ENCODE measurements around the gene PADI2.
"Not testable (repeated sequence)": the region's sequence is repeated elsewhere in the genome, so short reads cannot be mapped to it uniquely, and the experiment has no call there.

Gene PADI2

GRCh38 chr1:17071794-17072193, 47.5 kb downstream of the PADI2 start:
- no peaks in the 10 kb centered on the region for H3K4me1 ChIP-seq (ENCODE audit: control insufficient read depth, insufficient read depth, low read length)
- H3K9me3 ChIP-seq (ENCODE audit: control insufficient read depth, insufficient read depth, low read length): no peaks in the 10 kb centered on the region
- no peaks in the 10 kb centered on the region for H3K27me3 ChIP-seq (ENCODE audit: control insufficient read depth, insufficient read depth, low read length)
- no peak overlapping the region for H3K4me3 ChIP-seq (ENCODE audit: low read depth, low read length)
- H3K9ac ChIP-seq (ENCODE audit: low read depth, low read length): no peak overlapping the region
- no peaks in the 10 kb centered on the region for H3K36me3 ChIP-seq (ENCODE audit: control insufficient read depth, insufficient read depth, low read length)

- H3K4me1 ChIP-seq (ENCODE audit: control insufficient read depth, insufficient read depth, low read length): no peaks in the 10 kb centered on the region
- no peaks in the 10 kb centered on the region for H3K9me3 ChIP-seq (ENCODE audit: control insufficient read depth, insufficient read depth, low read length)
- H3K36me3 ChIP-seq (ENCODE audit: control insufficient read depth, insufficient read depth, low read length): no peaks in the 10 kb centered on the region
- H3K27me3 ChIP-seq (ENCODE audit: control insufficient read depth, insufficient read depth, low read length): no peaks in the 10 kb centered on the region
- H3K4me3 ChIP-seq (ENCODE audit: low read depth, low read length): no peak overlapping the region
- no peak overlapping the region for H3K9ac ChIP-seq (ENCODE audit: low read depth, low read length)
Observed at GRCh38 chr1:17070163-17070525, 49.1 kb downstream of the PADI2 start.

GRCh38 chr1:17069452-17070162, 49.6 kb downstream of the PADI2 start:
- H3K36me3 ChIP-seq (ENCODE audit: control insufficient read depth, insufficient read depth, low read length): no peaks in the 10 kb centered on the region

GRCh38 chr1:17068789-17069188, 50.5 kb downstream of the PADI2 start:
- Histone ChIP-seq H3K4me3 (ENCODE audit: low read depth, low read length) (no peak overlapping the region), H3K9me3 (ENCODE audit: control insufficient read depth, insufficient read depth, low read length) (no peaks in the 10 kb centered on the region), H3K4me1 (ENCODE audit: control insufficient read depth, insufficient read depth, low read length) (no peaks in the 10 kb centered on the region), H3K9ac (ENCODE audit: low read depth, low read length) (no peak overlapping the region), H3K27me3 (ENCODE audit: control insufficient read depth, insufficient read depth, low read length) (no peaks in the 10 kb centered on the region), H3K36me3 (ENCODE audit: control insufficient read depth, insufficient read depth, low read length) (no peaks in the 10 kb centered on the region)

More at GRCh38 chr1:17069452-17070162, 49.6 kb downstream of the PADI2 start:
- no peaks in the 10 kb centered on the region for H3K4me1 ChIP-seq (ENCODE audit: control insufficient read depth, insufficient read depth, low read length)
- H3K9me3 ChIP-seq (ENCODE audit: control insufficient read depth, insufficient read depth, low read length): no peaks in the 10 kb centered on the region
- no peaks in the 10 kb centered on the region for H3K27me3 ChIP-seq (ENCODE audit: control insufficient read depth, insufficient read depth, low read length)
- no peak overlapping the region for H3K4me3 ChIP-seq (ENCODE audit: low read depth, low read length)
- no peak overlapping the region for H3K9ac ChIP-seq (ENCODE audit: low read depth, low read length)

GRCh38 chr1:17067465-17068240, 51.6 kb downstream of the PADI2 start:
- no peaks in the 10 kb centered on the region for H3K9me3 ChIP-seq (ENCODE audit: control insufficient read depth, insufficient read depth, low read length)
- no peaks in the 10 kb centered on the region for H3K36me3 ChIP-seq (ENCODE audit: control insufficient read depth, insufficient read depth, low read length)
- no peaks in the 10 kb centered on the region for H3K4me1 ChIP-seq (ENCODE audit: control insufficient read depth, insufficient read depth, low read length)
- no peak overlapping the region for H3K9ac ChIP-seq (ENCODE audit: low read depth, low read length)
- no peaks in the 10 kb centered on the region for H3K27me3 ChIP-seq (ENCODE audit: control insufficient read depth, insufficient read depth, low read length)
- no peak overlapping the region for H3K4me3 ChIP-seq (ENCODE audit: low read depth, low read length)

- H3K27me3 ChIP-seq (ENCODE audit: control insufficient read depth, insufficient read depth, low read length): no peaks in the 10 kb centered on the region
- no peaks in the 10 kb centered on the region for H3K36me3 ChIP-seq (ENCODE audit: control insufficient read depth, insufficient read depth, low read length)
- H3K4me1 ChIP-seq (ENCODE audit: control insufficient read depth, insufficient read depth, low read length): no peaks in the 10 kb centered on the region
- H3K9me3 ChIP-seq (ENCODE audit: control insufficient read depth, insufficient read depth, low read length): no peaks in the 10 kb centered on the region
- H3K4me3 ChIP-seq (ENCODE audit: low read depth, low read length): no peak overlapping the region
- no peak overlapping the region for H3K9ac ChIP-seq (ENCODE audit: low read depth, low read length)
Observed at GRCh38 chr1:17067069-17067426, 52.2 kb downstream of the PADI2 start.

GRCh38 chr1:17066361-17067068, 52.7 kb downstream of the PADI2 start:
- Histone ChIP-seq H3K36me3 (ENCODE audit: control insufficient read depth, insufficient read depth, low read length) (no peaks in the 10 kb centered on the region), H3K27me3 (ENCODE audit: control insufficient read depth, insufficient read depth, low read length) (no peaks in the 10 kb centered on the region), H3K4me1 (ENCODE audit: control insufficient read depth, insufficient read depth, low read length) (no peaks in the 10 kb centered on the region), H3K9ac (ENCODE audit: low read depth, low read length) (no peak overlapping the region), H3K9me3 (ENCODE audit: control insufficient read depth, insufficient read depth, low read length) (no peaks in the 10 kb centered on the region), H3K4me3 (ENCODE audit: low read depth, low read length) (no peak overlapping the region)

GRCh38 chr1:17065666-17066065, 53.6 kb downstream of the PADI2 start:
- H3K9me3 ChIP-seq (ENCODE audit: control insufficient read depth, insufficient read depth, low read length): no peaks in the 10 kb centered on the region
- H3K9ac ChIP-seq (ENCODE audit: low read depth, low read length): no peak overlapping the region
- no peaks in the 10 kb centered on the region for H3K36me3 ChIP-seq (ENCODE audit: control insufficient read depth, insufficient read depth, low read length)
- H3K4me1 ChIP-seq (ENCODE audit: control insufficient read depth, insufficient read depth, low read length): peaks cover under 1% of the 10 kb centered on the region
- no peaks in the 10 kb centered on the region for H3K27me3 ChIP-seq (ENCODE audit: control insufficient read depth, insufficient read depth, low read length)
- H3K4me3 ChIP-seq (ENCODE audit: low read depth, low read length): no peak overlapping the region

GRCh38 chr1:17062751-17063150, 56.5 kb downstream of the PADI2 start:
- peaks cover 12% of the 10 kb centered on the region for H3K4me1 ChIP-seq (ENCODE audit: control insufficient read depth, insufficient read depth, low read length)
- not testable (repeated sequence) for H3K4me3 ChIP-seq (ENCODE audit: low read depth, low read length); H3K27me3 ChIP-seq (ENCODE audit: control insufficient read depth, insufficient read depth, low read length); H3K9me3 ChIP-seq (ENCODE audit: control insufficient read depth, insufficient read depth, low read length); H3K36me3 ChIP-seq (ENCODE audit: control insufficient read depth, insufficient read depth, low read length); H3K9ac ChIP-seq (ENCODE audit: low read depth, low read length)

- Histone ChIP-seq H3K9me3 (ENCODE audit: control insufficient read depth, insufficient read depth, low read length) (no peaks in the 10 kb centered on the region), H3K4me3 (ENCODE audit: low read depth, low read length) (no peak overlapping the region), H3K9ac (ENCODE audit: low read depth, low read length) (peak overlapping the region; percentile 39), H3K36me3 (ENCODE audit: control insufficient read depth, insufficient read depth, low read length) (no peaks in the 10 kb centered on the region), H3K27me3 (ENCODE audit: control insufficient read depth, insufficient read depth, low read length) (no peaks in the 10 kb centered on the region), H3K4me1 (ENCODE audit: control insufficient read depth, insufficient read depth, low read length) (peaks cover 12% of the 10 kb centered on the region)
Observed at GRCh38 chr1:17061892-17062291, 57.4 kb downstream of the PADI2 start.

GRCh38 chr1:17061486-17061885, 57.8 kb downstream of the PADI2 start:
- H3K4me1 ChIP-seq (ENCODE audit: control insufficient read depth, insufficient read depth, low read length): peaks cover 12% of the 10 kb centered on the region
- H3K27me3 ChIP-seq (ENCODE audit: control insufficient read depth, insufficient read depth, low read length): no peaks in the 10 kb centered on the region
- peak overlapping the region; percentile 39 for H3K9ac ChIP-seq (ENCODE audit: low read depth, low read length)
- H3K36me3 ChIP-seq (ENCODE audit: control insufficient read depth, insufficient read depth, low read length): no peaks in the 10 kb centered on the region
- no peak overlapping the region for H3K4me3 ChIP-seq (ENCODE audit: low read depth, low read length)
- H3K9me3 ChIP-seq (ENCODE audit: control insufficient read depth, insufficient read depth, low read length): no peaks in the 10 kb centered on the region
